HG02798 (cell line): ENCODE data around the gene LUZP1.

Source experiments
- ATAC-seq: cut with Tn5 transposase; IDR thresholded peaks from one replicate; pipeline ENCODE4 v1.9.1; 2021; ENCODE audit warnings: mild to moderate bottlenecking; ENCODE audit not compliant: unreplicated experiment, poor library complexity

Gene LUZP1

DNA sequence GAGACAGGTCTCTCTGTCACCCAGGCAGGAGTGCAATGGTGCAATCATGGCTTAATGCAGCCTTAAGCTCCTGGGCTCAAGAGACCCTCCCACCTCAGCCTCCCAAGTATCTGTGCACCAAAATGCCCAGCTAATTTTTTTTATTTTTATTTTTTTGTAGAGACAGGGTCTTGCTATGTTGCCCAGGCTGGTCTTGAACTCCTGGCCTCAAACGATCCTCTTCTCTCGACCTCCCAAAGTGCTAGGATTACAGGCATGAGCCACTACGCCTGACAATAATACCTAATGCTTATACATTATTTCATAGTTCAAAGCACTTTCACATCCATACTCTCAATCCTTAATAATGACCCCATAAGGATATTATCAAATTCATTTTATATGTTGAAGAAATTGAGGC, 48.3 kb downstream of the LUZP1 start:
- no peak for ATAC-seq

- no peak for ATAC-seq
Observed at GRCh38 chr1:23118957-23119792, 49.5 kb downstream of the LUZP1 start.

- no peak for ATAC-seq
Observed at GRCh38 chr1:23118407-23118806, 50.2 kb downstream of the LUZP1 start.

DNA sequence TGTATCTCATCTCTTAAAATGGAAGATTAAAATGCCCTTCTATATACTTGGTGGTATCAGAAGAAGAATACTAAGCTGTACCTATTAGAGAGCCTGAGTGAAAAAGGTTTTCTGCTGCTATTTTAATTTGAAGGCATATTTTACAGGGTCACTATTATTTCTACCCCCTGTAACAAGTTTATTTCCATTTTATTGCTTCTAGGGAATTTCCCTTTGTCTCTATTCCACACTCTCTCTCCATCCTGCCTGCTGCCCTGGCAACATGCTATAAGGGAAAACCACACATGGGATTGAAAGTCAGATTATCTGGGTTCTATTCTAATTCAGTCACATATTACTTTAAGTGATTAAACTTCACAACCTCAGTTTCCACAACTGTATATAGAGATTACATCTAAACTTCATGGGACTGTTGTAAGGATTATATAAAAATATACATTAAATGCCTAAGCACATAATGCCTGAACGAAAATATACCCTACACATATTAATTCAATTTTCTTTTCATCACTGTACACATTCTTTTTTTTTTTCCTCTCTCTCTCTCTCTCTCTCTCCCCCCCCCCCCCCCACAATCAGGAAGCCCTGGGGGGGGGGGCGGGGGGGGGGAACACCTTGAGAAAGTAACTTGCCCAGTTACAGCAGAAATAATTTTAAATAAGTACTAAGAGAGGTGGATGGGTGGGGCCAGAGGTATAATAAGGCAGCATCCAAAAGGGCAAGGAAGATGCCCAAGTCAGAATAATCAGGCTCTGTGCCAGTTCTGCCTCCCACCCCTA, 51.5 kb downstream of the LUZP1 start:
- ATAC-seq = no peak

GRCh38 chr1:23116216-23116836, 52.3 kb downstream of the LUZP1 start:
- ATAC-seq = no peak

- no peak for ATAC-seq
Observed at GRCh38 chr1:23114424-23115079, 54.1 kb downstream of the LUZP1 start.

DNA sequence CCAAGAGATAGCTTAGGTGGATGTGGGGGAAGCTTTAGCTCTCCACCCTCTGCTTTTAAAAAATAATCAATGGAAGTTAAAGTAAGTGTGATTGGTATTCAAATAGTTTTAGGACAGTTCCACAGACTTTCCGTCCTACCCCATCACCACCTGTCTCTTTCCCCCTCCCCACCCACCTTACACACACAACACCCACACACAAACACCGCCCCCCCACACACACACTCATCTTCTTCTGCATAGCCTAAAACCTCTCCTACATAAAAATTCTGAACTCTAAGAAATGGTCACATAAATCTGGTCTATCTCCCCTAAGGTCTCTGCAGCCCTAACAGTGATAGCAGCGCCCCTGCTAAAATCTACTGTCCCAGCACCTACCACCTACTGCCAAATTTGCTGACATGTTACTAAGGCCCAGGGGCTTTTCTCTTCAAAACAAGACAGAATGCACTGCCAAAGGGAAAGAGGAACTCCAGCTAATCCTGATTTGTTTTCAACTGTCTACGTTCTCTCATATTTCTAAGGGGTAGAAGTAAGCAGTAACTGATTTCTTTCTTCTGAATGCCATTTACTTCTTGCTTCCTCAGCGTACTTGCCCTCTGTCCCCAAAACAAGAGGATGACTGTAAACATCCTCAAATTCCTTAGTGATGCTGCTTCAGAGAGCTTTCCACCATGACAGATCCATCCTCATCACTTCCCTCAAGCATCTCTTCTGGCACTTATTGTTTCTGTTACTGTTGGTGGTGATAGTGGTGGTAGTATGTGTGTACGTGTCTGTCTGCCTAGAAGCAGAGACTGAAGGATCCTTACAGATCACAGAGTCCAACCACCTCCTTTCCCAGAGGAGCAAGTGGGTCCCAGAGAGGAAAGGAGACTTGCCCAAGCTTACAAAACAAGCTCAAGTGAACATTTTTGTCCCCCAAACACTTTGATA, 56.8 kb downstream of the LUZP1 start:
- ATAC-seq = no peak

GRCh38 chr1:23110391-23110790, 58.3 kb downstream of the LUZP1 start:
- ATAC-seq = no peak

DNA sequence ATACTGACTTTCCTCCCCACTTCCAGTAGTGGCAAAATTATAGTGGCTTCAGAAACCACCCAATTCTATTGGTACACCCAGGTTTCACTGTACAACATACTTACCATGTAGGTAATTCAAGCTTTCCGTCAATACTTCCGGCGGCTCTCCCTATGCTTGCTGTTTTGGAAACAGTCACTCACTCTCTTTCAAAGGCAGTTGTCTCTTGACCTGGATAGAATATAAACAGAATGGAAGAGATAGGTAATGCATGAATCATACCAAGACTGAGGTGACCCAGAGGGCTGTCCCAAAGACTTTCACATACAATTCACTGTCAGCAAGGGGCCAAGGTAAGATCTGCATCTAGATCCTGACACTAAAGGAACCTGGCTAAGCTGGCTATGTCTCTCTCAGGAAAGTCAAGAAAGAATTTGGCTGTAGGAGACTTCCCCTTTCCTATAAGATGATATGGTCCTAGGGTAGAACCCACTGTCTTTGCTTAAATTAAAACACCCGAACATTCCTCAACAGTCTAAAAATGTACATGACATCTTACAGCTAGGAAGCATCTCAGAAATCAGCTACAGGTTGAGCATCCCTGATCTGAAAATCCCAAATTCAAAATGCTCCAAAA, 59.6 kb downstream of the LUZP1 start:
- no peak for ATAC-seq

DNA sequence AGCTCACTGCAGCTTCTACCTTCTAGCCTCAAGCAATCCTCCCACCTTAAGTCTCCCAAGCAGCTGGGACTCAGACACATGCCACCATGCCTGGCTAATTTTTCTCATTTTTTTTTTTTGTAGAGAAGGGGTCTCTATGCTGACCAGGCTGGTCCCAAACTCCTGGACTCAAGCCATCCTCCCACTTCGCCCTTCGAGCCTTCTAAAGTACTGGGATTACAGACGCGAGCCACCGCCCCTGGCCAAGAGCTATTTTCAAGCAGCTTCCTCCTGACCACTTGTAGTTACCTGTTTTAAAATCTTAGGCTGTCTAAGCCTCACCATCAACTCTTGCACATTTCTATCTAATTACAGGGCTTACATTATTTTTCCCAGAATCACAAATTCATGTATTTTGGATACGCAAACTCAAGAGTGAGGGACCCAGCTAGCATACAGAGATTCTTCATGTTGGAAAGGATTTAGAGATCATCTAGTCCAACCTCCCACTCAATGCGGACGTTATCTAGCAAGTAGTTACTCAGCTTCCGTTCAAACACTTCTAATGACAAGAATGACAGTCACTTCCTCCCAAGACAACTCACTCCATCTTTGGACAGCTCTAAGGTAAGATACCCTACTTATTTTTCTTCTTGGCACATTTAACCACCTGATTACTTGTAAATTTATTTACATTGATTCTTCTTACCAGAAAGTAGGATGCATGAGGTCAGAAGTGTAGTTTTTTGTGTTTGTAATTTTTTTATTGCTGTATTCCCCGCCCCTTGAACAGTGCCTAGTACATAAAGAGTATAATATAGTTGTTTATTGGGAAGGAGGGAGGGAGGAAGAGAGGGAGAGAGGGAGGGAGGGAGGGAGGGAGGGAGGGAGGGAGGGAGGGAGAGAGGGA, 65.4 kb downstream of the LUZP1 start:
- ATAC-seq = no peak

GRCh38 chr1:23102289-23102688, 66.4 kb downstream of the LUZP1 start:
- ATAC-seq = no peak

GRCh38 chr1:23101887-23102286, 66.8 kb downstream of the LUZP1 start:
- no peak for ATAC-seq

DNA sequence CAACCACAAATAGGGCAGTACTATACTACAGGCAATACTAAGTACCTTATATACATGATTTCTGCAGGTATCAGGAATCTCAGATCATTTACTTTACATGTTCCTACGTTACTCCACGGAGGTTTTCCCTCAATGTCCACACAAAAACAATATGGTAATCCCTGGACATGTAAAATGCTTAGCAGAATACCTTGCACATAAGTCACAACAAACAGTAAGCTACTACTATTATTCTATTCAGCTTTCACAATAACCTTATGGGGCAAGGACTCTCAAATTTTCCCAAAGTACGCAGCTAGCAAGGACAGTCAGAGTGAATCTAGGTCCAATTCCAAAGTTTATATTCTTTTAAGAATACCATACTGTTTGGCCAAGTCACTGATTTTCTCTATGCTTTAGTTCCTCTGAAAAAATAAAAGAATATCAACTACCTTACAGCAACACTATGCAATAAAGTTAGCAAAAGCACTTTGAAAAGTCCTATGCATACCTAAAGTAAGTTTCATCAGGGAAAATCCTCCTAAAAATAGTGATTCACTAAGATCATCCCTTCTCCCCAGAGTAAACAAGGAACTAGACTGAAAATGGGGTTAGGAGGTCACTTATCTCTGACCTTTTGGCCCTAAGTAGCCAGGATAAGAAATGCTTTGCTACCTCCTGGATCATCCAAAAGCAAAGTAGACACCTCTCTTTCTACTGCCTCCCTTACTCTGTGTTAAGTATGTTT, 67.4 kb downstream of the LUZP1 start:
- no peak for ATAC-seq

- no peak for ATAC-seq
Observed at GRCh38 chr1:23100074-23100748, 68.4 kb downstream of the LUZP1 start.

DNA sequence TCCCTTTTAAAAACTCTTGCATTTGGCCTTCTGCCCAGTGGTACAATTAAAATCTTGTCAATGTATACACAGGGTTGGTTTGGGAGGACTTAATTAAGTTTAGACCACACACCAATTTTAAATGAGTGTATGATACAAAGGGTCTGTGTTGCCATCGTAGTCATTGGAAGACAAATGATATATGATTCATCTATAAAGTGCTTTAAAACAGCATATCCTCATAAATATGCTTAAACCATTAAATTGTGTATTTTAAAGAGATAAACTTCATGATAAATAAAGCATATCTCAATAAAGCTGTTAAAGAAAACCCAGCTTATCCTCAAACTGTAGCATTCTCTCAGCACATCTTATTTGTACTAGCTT, 69.5 kb downstream of the LUZP1 start:
- no peak for ATAC-seq

DNA sequence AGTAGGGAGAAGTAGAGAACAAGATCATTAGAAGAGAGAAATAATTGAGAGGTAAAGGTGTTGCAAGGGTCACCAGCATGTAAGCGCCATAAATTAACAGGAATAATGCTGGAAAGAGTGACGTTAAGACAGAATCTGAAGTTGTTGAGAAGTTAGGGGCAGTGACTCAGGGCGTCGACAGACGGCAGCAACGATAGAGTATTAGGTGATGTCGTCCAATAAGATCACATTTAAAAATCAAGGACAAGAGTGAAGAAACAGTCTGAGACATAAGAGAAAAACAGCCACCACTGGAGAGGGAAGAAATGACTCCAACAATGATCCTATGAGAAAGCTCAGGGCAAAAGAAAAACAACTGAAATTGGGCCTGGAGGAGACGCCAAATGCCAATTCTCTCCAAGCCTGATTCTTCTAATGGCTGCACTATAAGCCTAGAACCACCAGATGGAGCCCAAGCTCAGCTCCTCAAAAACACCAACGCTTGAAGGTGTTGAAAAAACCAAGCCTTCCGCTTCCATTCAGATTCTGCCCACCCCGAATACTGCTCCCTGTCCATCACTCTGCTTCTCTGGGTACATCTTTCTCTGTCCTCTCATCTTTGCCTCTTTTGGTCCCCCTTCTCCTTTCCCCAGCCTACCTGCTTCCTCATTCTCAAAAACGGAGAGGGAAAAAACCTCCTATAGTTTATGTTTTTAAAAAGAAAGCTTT, 70.0 kb downstream of the LUZP1 start:
- ATAC-seq = no peak

- no peak for ATAC-seq
Observed at GRCh38 chr1:23097316-23097715, 71.3 kb downstream of the LUZP1 start.
